A549 treated with RU486 at 1 μM for 4 hours (cell line): Measurements from ENCODE around the gene LRRC7. TPM values are rescaled to one million over a fixed set of nuclear protein-coding genes. Genes with fewer than 3 reads are reported as not detected.

Source experiments
- total RNA-seq: library from RNA; stranded (reverse); fragments of 200-300 nt; extraction: Qiagen RNA extraction; gene quantifications from 5 replicates; pipeline ENCODE4 v1.2.3, GENCODE V29; 2022; ENCODE audit warnings: low read depth

The LRRC7 gene
- total RNA-seq = not detected in 5 replicates

DNA sequence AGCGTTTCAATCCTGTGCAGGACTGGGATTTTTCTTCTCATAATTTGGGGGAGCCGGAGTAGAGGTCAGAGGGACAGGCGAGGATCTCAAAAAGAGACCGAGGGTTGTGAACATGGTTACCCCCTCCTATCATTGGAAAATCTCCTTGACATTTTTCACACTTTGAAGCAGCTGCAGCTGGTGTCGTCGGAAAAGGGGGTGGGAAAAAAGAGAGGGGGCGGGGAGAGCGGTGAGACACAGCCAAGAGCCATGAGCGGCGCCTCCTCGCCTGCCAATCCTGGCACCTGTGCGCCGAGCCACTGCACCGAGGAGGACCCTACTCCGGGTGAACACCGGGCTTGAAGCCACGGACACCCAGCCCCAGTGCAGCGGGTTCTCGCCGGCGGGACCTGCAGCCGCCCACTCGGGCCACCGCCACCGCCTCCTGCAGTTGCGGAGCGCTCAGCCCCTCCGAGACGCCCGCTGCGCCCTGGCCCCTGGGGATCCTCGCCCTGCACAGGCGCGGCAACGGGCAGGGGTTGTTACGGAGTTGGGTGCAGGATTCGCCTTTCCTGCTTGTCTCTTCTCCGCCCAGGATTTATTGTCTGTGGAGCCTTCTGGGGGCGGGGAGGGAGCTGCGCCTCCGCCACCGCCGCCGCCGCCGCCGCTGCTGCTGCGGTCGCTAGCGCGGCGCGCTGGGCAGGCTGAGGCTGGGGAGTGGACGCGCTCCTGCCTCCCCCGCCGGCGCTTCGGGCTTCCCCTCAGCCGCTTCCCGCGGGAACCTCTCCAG, at the start of gene LRRC7:
Gene LRRC7, plus strand, starts transcription at position 271 of the 769 bp plus-strand sequence. CDS start 718 bp downstream, outside the sequence.

